Measurements from ENCODE around the gene TENM4. TPM values are rescaled to one million over a fixed set of nuclear protein-coding genes. Genes with fewer than 3 reads are reported as not detected.
"Not testable (repeated sequence)": the region's sequence is repeated elsewhere in the genome, so short reads cannot be mapped to it uniquely, and the experiment has no call there.

Gene TENM4
- polyA plus RNA-seq, 1 experiment: 0.39 TPM

DNA sequence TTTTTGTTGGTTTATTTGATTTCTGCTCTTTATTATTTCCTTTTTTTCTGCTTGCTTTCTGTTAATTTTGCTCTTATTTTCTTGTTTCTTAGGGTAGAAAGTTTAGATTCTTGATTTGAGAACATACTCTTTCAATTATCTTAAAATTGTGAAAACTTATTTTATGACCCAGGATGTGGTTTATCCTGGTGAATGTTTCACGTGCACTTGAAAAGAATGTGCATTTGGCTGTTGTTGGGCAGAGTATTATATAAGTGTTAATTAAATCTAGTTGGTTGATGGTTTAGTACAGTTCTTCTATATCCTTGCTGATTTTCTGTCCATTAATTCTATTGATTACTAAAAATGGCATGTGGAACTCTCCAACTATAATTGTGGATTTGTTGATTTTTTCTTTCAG lies 799.3 kb downstream of the TENM4 start:
- ChIA-PET POLR2A (no interaction called here), CTCF (no interaction called here)

DNA sequence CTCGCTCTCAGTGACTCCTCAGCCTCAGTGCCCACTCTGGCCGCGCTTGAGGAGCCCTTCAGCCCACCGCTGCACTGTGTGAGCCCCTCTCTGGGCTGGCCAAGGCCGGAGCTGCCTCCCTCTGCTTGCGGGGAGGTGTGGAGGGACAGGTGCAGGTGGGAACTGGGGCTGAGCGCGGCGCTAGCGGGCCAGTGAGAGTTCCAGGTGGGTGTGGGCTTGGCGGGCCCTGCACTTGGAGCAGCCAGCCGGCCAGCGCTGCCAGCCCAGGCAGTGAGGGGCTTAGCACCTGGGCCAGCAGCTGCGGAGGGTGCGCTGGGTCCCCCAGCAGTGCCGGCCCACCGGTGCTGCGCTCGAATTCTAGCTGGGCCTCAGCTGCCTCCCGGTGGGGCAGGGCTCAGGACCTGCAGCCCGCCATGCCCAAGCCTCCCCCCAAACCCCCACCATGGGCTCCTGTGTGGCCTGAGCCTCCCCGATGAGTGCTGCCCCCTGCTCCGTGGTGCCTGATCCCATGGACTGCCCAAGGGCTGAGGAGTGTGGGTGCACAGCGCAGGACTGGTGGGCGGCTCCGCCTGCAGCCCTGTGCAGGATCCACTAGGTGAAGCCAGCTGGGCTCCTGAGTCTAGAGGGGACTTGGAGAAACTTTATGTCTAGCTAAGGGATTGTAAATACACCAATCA lies 802.0 kb downstream of the TENM4 start:
- ChIA-PET CTCF (interaction anchor here (0.8 to 0.9 kb wide), 2 partner anchors 34 to 856 kb away, joined by 3 read pairs; no protein-coding TSS in a partner anchor), POLR2A (no interaction called here)
- TF ChIP-seq, protein P1, sequence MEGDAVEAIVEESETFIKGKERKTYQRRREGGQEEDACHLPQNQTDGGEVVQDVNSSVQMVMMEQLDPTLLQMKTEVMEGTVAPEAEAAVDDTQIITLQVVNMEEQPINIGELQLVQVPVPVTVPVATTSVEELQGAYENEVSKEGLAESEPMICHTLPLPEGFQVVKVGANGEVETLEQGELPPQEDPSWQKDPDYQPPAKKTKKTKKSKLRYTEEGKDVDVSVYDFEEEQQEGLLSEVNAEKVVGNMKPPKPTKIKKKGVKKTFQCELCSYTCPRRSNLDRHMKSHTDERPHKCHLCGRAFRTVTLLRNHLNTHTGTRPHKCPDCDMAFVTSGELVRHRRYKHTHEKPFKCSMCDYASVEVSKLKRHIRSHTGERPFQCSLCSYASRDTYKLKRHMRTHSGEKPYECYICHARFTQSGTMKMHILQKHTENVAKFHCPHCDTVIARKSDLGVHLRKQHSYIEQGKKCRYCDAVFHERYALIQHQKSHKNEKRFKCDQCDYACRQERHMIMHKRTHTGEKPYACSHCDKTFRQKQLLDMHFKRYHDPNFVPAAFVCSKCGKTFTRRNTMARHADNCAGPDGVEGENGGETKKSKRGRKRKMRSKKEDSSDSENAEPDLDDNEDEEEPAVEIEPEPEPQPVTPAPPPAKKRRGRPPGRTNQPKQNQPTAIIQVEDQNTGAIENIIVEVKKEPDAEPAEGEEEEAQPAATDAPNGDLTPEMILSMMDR (IDR thresholded peaks at IDR 0.05; ENCODE audit: insufficient read depth, low read depth, low read length): no peak
- Histone ChIP-seq H3K27me3 (ENCODE audit: control insufficient read depth, insufficient read depth, low read length) (no peaks in the 10 kb centered on the region), H3K4me3 (ENCODE audit: low read depth, low read length) (no peak overlapping the region), H3K36me3 (ENCODE audit: control insufficient read depth, insufficient read depth, low read length) (no peaks in the 10 kb centered on the region)
- DNase-seq (ENCODE audit: low read depth): no peak

More for the DNA sequence above, 799.3 kb downstream of the TENM4 start:
- Histone ChIP-seq H3K4me3 (ENCODE audit: low read depth, low read length) (no peak overlapping the region), H3K27me3 (ENCODE audit: control insufficient read depth, insufficient read depth, low read length) (peaks cover 2% of the 10 kb centered on the region; the same call in 1 of the 2 replicates), H3K36me3 (ENCODE audit: control insufficient read depth, insufficient read depth, low read length) (no peaks in the 10 kb centered on the region)
- no peak for DNase-seq (ENCODE audit: low read depth)
- TF ChIP-seq, protein P1 (IDR thresholded peaks at IDR 0.05; ENCODE audit: insufficient read depth, low read depth, low read length): no peak

GRCh38 chr11:78637527-78637926 lies 803.3 kb downstream of the TENM4 start:
- H3K4me3 ChIP-seq (ENCODE audit: low read depth, low read length); H3K27me3 ChIP-seq (ENCODE audit: control insufficient read depth, insufficient read depth, low read length); DNase-seq (ENCODE audit: low read depth); H3K36me3 ChIP-seq (ENCODE audit: control insufficient read depth, insufficient read depth, low read length); POLR2A ChIA-PET; CTCF ChIA-PET: not testable (repeated sequence)

- Histone ChIP-seq H3K4me3 (ENCODE audit: low read depth, low read length) (no peak overlapping the region), H3K27me3 (ENCODE audit: control insufficient read depth, insufficient read depth, low read length) (no peaks in the 10 kb centered on the region), H3K36me3 (ENCODE audit: control insufficient read depth, insufficient read depth, low read length) (no peaks in the 10 kb centered on the region)
- no peak for DNase-seq (ENCODE audit: low read depth)
- POLR2A ChIA-PET: no interaction called here
- CTCF ChIA-PET: interaction anchor here (0.8 to 2.2 kb wide), 2 partner anchors 9 to 72 kb away, joined by 3 to 13 read pairs; no protein-coding TSS in a partner anchor
- TF ChIP-seq, protein P1 (IDR thresholded peaks at IDR 0.05; ENCODE audit: insufficient read depth, low read depth, low read length): no peak
Measured at GRCh38 chr11:78635814-78636506, 804.9 kb downstream of the TENM4 start.

DNA sequence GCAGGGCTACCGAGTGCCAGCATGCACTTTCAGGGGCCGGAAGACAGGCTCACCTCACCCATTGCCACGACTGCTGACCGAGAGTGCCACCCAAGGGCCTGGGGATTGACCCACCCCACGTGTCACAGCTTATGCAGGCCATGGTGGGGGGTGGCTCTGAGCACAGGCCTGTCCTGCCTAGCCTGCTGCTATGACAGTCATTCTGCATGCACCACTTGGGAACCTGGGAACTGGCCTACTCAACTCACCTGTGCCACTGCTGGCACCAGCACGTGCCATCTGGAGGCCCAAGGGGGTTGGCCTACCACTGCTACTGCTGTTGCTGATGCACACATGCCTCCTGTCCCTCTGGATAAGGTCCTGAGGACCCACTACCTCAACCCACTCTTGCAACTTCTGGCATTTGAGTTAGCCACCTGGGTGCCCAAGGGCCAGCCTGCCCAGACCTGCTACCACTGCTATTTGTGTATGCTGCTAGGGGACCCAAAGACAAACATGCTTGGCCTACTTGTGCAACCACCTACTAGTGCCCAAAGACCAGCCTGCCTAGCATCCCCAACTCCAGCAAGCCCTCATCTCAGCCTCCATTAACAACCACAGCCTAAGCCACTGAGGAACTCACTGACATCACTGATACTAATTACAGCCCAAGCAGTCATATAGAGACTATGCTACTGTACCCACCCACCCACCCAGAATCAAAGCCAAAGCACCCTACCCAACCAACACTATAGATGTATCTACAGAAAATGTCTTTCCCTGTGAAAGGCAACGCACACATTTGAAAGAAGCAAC lies 807.1 kb downstream of the TENM4 start:
- Histone ChIP-seq H3K4me3 (ENCODE audit: low read depth, low read length) (no peak overlapping the region), H3K27me3 (ENCODE audit: control insufficient read depth, insufficient read depth, low read length) (peaks cover 2% of the 10 kb centered on the region; the same call in 1 of the 2 replicates), H3K36me3 (ENCODE audit: control insufficient read depth, insufficient read depth, low read length) (no peaks in the 10 kb centered on the region)
- TF ChIP-seq, protein P1 (IDR thresholded peaks at IDR 0.05; ENCODE audit: insufficient read depth, low read depth, low read length): no peak
- ChIA-PET CTCF (interaction anchor here (1.7 kb wide), 1 partner anchor 13 kb away, joined by 6 read pairs; no protein-coding TSS in a partner anchor), POLR2A (no interaction called here)
- DNase-seq (ENCODE audit: low read depth): no peak

All from BJ (cell line).